ENCODE measurements around the gene PACRG. TPM values are rescaled to one million over a fixed set of nuclear protein-coding genes. Genes with fewer than 3 reads are reported as not detected.

Gene PACRG
- total RNA-seq, 1 experiment from 2014 or later: 0.26 TPM

DNA sequence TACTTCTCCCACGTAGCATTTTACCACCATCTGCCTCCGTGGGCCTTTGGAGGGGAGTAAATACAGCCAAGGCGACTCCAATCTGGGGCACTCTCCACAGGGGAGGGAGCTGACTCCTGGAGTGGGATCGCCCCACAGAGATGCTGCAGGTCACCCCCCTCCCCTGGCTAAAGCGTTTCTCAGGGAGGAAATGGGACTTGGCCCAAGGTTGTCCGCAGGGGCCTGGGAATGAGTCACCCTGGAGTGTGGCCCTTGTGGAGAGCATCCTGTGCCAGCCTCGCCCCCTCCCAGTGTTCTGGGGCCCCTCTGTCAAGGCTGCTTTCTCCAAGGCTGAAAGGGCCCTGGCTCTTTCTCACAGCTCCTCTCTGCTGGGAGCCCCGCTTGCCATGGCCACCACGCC lies 602.2 kb downstream of the PACRG start:
- no peak overlapping the region for H3K4me3 Mint-ChIP-seq
- Histone ChIP-seq H2AK5ac (ENCODE audit: insufficient read length, low read length) (no peak overlapping the region), H3T11ph (ENCODE audit: low read length) (no peak overlapping the region), H3K27me3 (ENCODE audit: insufficient read depth, low read length) (no peaks in the 10 kb centered on the region; the same call in 1 of the 2 replicates), H4K91ac (ENCODE audit: insufficient read length, low read depth, low read length) (no peak overlapping the region), H2BK20ac (ENCODE audit: low read depth, low read length, poor library complexity, severe bottlenecking) (no peak overlapping the region), H4K20me1 (ENCODE audit: control insufficient read depth, insufficient read depth, insufficient read length) (no peaks in the 10 kb centered on the region), H3K4ac (ENCODE audit: low read depth, low read length) (no peak overlapping the region), H3K18ac (ENCODE audit: insufficient read length, low read depth, low read length) (no peak overlapping the region), H2BK15ac (ENCODE audit: low read depth, low read length) (no peak overlapping the region), H2BK120ac (ENCODE audit: low read depth, low read length, poor library complexity, severe bottlenecking) (no peak overlapping the region), H3K23ac (ENCODE audit: insufficient read length, low read depth, low read length) (no peak overlapping the region), H4K5ac (ENCODE audit: insufficient read length, low read depth, low read length) (no peak overlapping the region), H3K14ac (ENCODE audit: insufficient read depth, low read length) (no peak overlapping the region), H2BK12ac (ENCODE audit: insufficient read length, low read depth, low read length) (no peak overlapping the region), H2BK5ac (ENCODE audit: insufficient read length, low read length) (no peak overlapping the region), H3K9me3 (ENCODE audit: control insufficient read depth, low read depth, low read length) (no peaks in the 10 kb centered on the region), H3K23me2 (ENCODE audit: insufficient read length, low read depth, low read length, poor library complexity, severe bottlenecking) (no peaks in the 10 kb centered on the region), H3K56ac (ENCODE audit: insufficient read length, low read depth, low read length) (no peak overlapping the region), H3K27ac (ENCODE audit: insufficient read length, low read depth, low read length) (no peak overlapping the region), H4K8ac (replicated peaks; ENCODE audit: insufficient read length, low read depth, low read length) (no peak overlapping the region), H3K79me1 (ENCODE audit: insufficient read depth, low read depth, low read length, poor library complexity, severe bottlenecking) (no peaks in the 10 kb centered on the region), H3K4me2 (ENCODE audit: insufficient read depth, insufficient read length, low read length) (no peak overlapping the region), H2AFZ (ENCODE audit: low read length) (no peak overlapping the region), H3K79me2 (ENCODE audit: insufficient read depth, low read length) (no peaks in the 10 kb centered on the region), H3K9ac (ENCODE audit: extremely low read depth, insufficient read length, low read length) (no peak overlapping the region), H3K4me1 (ENCODE audit: insufficient read depth, low read length) (no peaks in the 10 kb centered on the region)
- peaks cover 3 to 10% (median 4%) of the 10 kb centered on the region in 3 experiments; a peak in 4 of 7 replicates for H3K36me3 Mint-ChIP-seq (ENCODE audit: insufficient read depth in 1 of 3, low read depth in 3 of 3)
- no peak overlapping the region; a peak in 1 of 7 replicates for H3K27ac Mint-ChIP-seq
- peaks cover 18 to 25% of the 10 kb centered on the region in 2 experiments for H3K4me1 Mint-ChIP-seq
- H3K27me3 Mint-ChIP-seq (ENCODE audit: low read depth): peaks cover 6% of the 10 kb centered on the region
- DNase-seq: no peak
- TF ChIP-seq, protein P1, sequence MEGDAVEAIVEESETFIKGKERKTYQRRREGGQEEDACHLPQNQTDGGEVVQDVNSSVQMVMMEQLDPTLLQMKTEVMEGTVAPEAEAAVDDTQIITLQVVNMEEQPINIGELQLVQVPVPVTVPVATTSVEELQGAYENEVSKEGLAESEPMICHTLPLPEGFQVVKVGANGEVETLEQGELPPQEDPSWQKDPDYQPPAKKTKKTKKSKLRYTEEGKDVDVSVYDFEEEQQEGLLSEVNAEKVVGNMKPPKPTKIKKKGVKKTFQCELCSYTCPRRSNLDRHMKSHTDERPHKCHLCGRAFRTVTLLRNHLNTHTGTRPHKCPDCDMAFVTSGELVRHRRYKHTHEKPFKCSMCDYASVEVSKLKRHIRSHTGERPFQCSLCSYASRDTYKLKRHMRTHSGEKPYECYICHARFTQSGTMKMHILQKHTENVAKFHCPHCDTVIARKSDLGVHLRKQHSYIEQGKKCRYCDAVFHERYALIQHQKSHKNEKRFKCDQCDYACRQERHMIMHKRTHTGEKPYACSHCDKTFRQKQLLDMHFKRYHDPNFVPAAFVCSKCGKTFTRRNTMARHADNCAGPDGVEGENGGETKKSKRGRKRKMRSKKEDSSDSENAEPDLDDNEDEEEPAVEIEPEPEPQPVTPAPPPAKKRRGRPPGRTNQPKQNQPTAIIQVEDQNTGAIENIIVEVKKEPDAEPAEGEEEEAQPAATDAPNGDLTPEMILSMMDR (conservative IDR thresholded peaks at IDR 0.05): no peak
- no CpG with 5 or more reads among the region's 9 CpGs for WGBS (ENCODE audit: extremely low coverage, insufficient read length, low lambda C conversion rate)
- H3K9me3 Mint-ChIP-seq: peaks cover 0 to 7% of the 10 kb centered on the region in 2 experiments; a peak in 3 of 5 replicates
